Measurements from ENCODE around the gene CES2.

- no peak for TF ChIP-seq CTCF (IDR thresholded peaks at IDR 0.05)
- TF ChIP-seq POLR2A (IDR thresholded peaks at IDR 0.05), result no peak
These were observed 13.0 kb downstream of the CES2 start for GRCh38 chr16:66948134-66948836.
